Measurements from ENCODE around the gene DSCAM.
A peak's percentile ranks its signal among the peaks of the same experiment; 100 is the strongest.

DSCAM gene

GRCh38 chr21:40646651-40647050 lies 200.3 kb downstream of the DSCAM start:
- no peak for DNase-seq

GRCh38 chr21:40641042-40641441 lies 205.9 kb downstream of the DSCAM start:
- no peak for DNase-seq

DNA sequence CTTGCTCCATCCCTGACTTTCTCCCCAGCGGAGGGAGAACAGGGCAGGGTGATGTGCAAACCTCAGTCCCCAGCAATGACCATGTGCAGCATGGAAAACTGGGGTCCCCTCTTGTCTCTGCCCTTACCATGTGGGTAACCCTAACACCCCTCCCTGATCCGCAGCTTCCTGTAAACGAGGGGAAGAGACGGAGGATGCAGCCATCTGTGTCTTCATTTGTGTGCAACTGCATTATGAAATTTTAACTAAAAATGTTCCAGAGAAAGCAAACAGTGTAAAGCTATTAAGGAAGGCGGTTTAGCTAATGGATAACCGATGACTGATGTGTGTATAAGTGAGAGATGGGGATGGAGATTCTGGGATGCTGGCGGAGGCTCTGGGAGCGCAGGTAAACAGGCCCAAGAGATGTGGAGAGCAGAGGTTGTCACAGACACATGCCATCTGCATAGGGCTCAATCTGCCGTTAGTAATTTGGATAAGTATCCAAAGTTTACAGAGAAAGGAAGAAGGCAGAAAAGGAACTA lies 206.6 kb downstream of the DSCAM start:
- peak; percentile 80 for DNase-seq

GRCh38 chr21:40639616-40640194 lies 207.3 kb downstream of the DSCAM start:
- peak; percentile 33 for DNase-seq

- peak; percentile 66 for DNase-seq
Measured at GRCh38 chr21:40638466-40639251, 208.3 kb downstream of the DSCAM start.

GRCh38 chr21:40636026-40636425 lies 210.9 kb downstream of the DSCAM start:
- no peak for DNase-seq

- no peak for DNase-seq
Measured at GRCh38 chr21:40635391-40635790, 211.6 kb downstream of the DSCAM start.

GRCh38 chr21:40634141-40634540 lies 212.8 kb downstream of the DSCAM start:
- no peak for DNase-seq

GRCh38 chr21:40633048-40633447 lies 213.9 kb downstream of the DSCAM start:
- no peak for DNase-seq

GRCh38 chr21:40631211-40631610 lies 215.7 kb downstream of the DSCAM start:
- no peak for DNase-seq

DNA sequence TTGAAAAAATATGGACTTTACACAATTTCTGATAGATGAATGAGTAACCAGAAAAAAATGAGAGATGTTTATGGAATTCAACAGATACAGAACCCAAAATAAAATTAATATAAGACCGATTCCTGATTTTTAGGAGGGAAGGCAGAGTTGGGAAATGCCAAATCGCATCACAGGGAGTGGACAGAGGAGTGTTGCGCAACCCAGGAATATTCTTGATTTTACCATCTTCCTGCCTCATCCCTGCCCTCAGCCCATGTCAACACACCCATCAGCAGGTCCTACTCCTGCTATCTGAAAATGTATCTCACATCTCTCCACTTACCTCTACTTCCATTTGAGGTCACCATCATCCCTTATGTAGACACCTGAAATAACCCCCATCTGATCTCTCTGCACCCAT lies 221.0 kb downstream of the DSCAM start:
- no peak for DNase-seq

- DNase-seq: no peak
Measured at GRCh38 chr21:40623528-40623927, 223.4 kb downstream of the DSCAM start.

GRCh38 chr21:40622531-40622930 lies 224.4 kb downstream of the DSCAM start:
- no peak for DNase-seq

GRCh38 chr21:40620386-40621145 lies 226.4 kb downstream of the DSCAM start:
- no peak for DNase-seq

DNA sequence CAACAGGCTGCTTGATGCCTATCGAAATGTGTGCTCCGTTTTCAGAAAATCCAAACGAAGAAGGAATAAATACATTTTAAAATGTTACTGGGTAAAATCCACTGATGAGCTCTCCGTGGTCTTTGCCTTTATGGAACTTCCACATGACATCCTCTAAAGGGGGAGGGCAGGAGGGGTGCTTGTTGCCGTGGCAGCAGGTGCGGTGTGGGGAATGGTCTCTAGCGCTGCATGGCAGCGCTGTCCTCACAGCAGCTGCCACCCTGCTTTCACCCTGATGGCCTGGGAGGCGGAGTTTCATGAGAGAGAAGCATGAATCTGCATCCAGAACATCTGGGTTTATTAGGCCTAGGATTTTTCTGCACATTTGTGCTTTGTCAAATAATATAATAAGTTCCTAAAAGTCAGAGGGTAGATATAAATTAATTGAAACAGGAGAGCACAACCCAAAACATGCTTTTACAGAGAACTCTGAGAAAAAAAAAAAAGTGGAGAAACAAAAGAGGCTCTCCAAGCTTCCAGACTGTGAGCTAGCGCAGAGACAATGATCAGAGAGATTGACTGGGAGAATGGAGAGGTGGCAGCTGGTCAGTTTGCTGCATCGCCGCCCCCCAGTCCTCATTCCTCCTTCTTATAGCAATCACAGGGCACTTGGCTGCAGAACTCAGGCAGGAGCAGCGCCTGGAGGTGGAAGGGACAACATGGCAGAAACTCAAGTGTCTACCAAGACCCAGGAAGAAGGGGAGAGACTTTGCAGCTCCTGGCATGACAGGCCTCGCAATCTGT lies 228.6 kb downstream of the DSCAM start:
- peak; percentile 44 for DNase-seq

DNA sequence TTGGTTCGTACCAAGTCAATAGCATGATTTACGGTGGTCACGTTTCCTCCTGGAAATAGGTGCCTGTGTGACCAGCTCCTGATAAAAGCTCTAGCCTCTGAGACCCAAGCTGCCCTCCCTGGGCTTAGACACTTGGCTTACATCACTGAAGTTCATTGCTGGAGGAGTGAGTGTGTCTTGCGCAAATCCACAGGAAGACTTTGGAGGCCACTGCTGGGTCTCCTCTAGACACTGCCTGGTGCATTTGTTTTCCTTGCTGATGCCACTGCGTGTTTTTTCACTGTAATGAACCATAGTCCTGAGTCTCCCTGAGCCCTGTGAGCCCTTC lies 230.6 kb downstream of the DSCAM start:
- DNase-seq: no peak

DNA sequence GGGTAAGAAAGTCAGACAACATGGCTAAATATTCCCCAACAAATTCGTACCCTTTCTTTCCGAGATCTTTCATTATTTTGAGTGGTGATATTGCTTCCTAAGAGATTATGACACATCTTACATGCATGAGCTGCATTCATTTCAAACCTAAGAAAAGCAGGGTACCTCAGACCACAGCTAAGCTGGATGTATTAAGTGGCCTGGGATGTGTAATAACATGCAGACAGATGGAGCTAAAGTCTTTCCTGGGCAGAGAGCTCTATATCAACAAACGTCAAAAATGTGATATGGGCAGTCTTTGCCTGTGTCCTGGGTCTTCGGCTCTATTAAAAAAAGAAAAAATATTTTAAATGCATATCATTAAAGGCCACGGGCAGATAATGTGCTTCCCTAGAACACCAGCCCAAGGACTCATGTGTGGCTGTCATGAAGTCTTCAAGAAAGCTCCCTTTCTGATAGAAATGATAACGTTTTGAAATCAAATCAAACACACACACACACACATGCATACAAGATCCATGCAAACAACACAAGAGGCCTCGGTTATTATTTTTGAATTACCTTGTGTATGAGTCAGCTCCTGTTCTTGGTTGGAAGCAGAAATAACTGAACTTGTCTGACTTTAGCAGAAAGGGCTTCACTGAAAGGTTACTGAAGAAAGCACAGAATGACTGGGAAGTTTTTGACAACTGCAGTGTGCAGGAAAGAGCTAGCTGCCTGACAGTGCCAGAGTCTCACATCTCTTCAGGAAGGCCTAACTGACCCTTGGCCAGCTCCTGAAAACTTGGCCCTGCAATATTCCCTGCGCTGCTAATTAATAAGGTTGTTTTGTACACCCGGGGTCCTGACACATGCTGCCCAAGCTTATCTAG lies 231.2 kb downstream of the DSCAM start:
- DNase-seq: peak; percentile 53

GRCh38 chr21:40613546-40614030 lies 233.4 kb downstream of the DSCAM start:
- no peak for DNase-seq

- DNase-seq: no peak
Measured at GRCh38 chr21:40610345-40610744, 236.6 kb downstream of the DSCAM start.

- no peak for DNase-seq
Measured at GRCh38 chr21:40606341-40606740, 240.6 kb downstream of the DSCAM start.

- DNase-seq: no peak
Measured at GRCh38 chr21:40605094-40605493, 241.9 kb downstream of the DSCAM start.

DNA sequence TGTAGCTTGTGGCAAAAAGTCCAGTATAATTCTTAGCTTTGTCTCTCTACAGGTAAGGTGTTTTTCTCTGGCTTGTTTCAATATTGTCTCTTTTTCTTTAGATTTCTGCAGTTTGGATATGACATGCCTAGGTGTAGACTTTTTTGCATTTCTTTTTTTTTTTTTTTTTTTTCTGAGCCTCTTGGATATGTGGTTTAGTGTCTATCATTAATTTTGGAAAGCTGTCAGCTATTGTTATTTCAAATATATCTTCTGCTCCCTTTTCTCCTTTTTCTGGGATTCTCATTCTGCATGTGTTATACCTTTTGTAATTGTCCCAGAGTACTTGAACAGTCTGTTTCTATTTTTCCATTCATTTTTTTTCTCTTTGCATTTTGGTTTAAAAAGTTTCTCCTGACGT lies 243.2 kb downstream of the DSCAM start:
- DNase-seq: no peak

All from NCI-H2171 treated with DMSO at 0.1 percent for 48 hours (cell line).